CD4-positive, alpha-beta T cell treated with Interleukin-12 subunit alpha and Interleukin-12 subunit beta, for 1 hour (primary cell): ENCODE measurements around the gene PDE6D.

Source experiments
- DNase-seq: peaks from one replicate; pipeline ENCODE4 v3.0.0-alpha.2; 2020

The PDE6D gene

GRCh38 chr2:231780909-231781797 is at the start of gene PDE6D:
Gene PDE6D, minus strand, starts transcription at chr2:231781282. Its CDS starts 168 bp downstream, at chr2:231781114.
- peak; percentile 96 for DNase-seq

GRCh38 chr2:231821908-231822307 is 40.8 kb upstream of the PDE6D start:
- no peak for DNase-seq

- DNase-seq, result no peak
Measured at GRCh38 chr2:231820786-231821303, 39.8 kb upstream of the PDE6D start.

- no peak for DNase-seq
Measured at GRCh38 chr2:231819447-231820042, 38.5 kb upstream of the PDE6D start.

GRCh38 chr2:231816327-231817026 is 35.4 kb upstream of the PDE6D start:
- DNase-seq, result no peak

GRCh38 chr2:231810905-231811304 is 29.8 kb upstream of the PDE6D start:
- DNase-seq, result no peak

- DNase-seq, result no peak
Measured at GRCh38 chr2:231807020-231807419, 25.9 kb upstream of the PDE6D start.

GRCh38 chr2:231803501-231804138 is 22.5 kb upstream of the PDE6D start:
- no peak for DNase-seq

- peak; percentile 32 for DNase-seq
Measured at GRCh38 chr2:231800493-231801091, 19.5 kb upstream of the PDE6D start.

GRCh38 chr2:231795525-231796327 is 14.6 kb upstream of the PDE6D start:
- DNase-seq, result no peak

GRCh38 chr2:231794383-231794782 is 13.3 kb upstream of the PDE6D start:
- no peak for DNase-seq

- DNase-seq, result no peak
Measured at GRCh38 chr2:231791107-231791506, 10.0 kb upstream of the PDE6D start.

- DNase-seq, result no peak
Measured at GRCh38 chr2:231786917-231787292, 5.8 kb upstream of the PDE6D start.

GRCh38 chr2:231786177-231786916 is 5.3 kb upstream of the PDE6D start, which contains the start of gene COPS7B:
Gene COPS7B, plus strand, starts transcription at chr2:231786445. Its CDS starts 2,126 bp downstream, at chr2:231788571.
- peak; percentile 84 for DNase-seq

- no peak for DNase-seq
Measured at GRCh38 chr2:231785822-231786176, 4.7 kb upstream of the PDE6D start.

GRCh38 chr2:231785413-231785812 is 4.3 kb upstream of the PDE6D start:
- DNase-seq, result no peak

- peak; percentile 50 for DNase-seq
Measured at GRCh38 chr2:231781798-231782726, 980 bp upstream of the PDE6D start.

GRCh38 chr2:231780123-231780908 is 766 bp downstream of the PDE6D start:
- no peak for DNase-seq
